ENCODE measurements around the gene ACTN4. TPM values are rescaled to one million over a fixed set of nuclear protein-coding genes. Genes with fewer than 3 reads are reported as not detected.

The ACTN4 gene
- total and polyA plus RNA-seq, 2 experiments from 2014 or later = 68.9 to 427 TPM

DNA sequence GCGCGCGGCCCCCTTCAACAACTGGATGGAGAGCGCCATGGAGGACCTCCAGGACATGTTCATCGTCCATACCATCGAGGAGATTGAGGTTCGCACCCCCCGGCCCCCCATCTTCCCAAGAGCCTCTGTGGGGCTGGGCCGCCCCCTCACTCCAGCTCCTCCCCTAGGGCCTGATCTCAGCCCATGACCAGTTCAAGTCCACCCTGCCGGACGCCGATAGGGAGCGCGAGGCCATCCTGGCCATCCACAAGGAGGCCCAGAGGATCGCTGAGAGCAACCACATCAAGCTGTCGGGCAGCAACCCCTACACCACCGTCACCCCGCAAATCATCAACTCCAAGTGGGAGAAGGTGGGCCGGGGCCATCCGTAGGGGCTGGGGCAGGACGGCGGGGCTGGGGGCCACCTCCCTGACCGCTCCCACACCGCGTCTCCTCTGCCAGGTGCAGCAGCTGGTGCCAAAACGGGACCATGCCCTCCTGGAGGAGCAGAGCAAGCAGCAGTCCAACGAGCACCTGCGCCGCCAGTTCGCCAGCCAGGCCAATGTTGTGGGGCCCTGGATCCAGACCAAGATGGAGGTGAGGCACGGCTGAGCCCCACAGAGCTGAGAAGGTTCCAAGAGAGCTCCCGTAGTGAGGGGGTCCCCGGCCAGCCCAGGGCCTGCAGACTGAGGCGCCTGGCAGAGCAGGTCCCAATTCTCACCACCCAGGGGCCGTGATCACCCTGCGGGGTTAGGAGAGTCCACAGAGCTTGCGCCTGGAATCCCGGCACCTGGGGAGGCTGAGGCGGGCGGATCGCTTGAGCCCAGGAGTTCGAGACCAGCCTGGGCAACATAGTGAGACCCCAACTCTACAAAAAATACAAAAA is 76.8 kb downstream of the ACTN4 start:
- Mint-ChIP-seq H3K27me3 (ENCODE audit: insufficient read depth, low read depth, poor library complexity) (peaks cover 17% of the 10 kb centered on the region), H3K36me3 (ENCODE audit: low read depth) (peaks cover 67% of the 10 kb centered on the region), H3K9me3 (no peaks in the 10 kb centered on the region), H3K27ac (no peak overlapping the region), H3K4me1 (no peaks in the 10 kb centered on the region), H3K4me3 (no peak overlapping the region)
- Histone ChIP-seq H3F3A (replicated peaks; ENCODE audit: low read depth) (peaks cover 18% of the 10 kb centered on the region; the same call in 1 of the 2 replicates), H3K36me3 (ENCODE audit: insufficient read depth) (peaks cover 31% of the 10 kb centered on the region), H3K9me2 (ENCODE audit: insufficient read depth) (no peaks in the 10 kb centered on the region), H4K20me1 (replicated peaks; ENCODE audit: insufficient read depth) (peaks cover 2% of the 10 kb centered on the region; the same call in 1 of the 2 replicates), H3K4me3 (no peak overlapping the region), H3K79me2 (replicated peaks; ENCODE audit: insufficient read depth) (no peaks in the 10 kb centered on the region), H3K27ac (ENCODE audit: low read depth) (no peak overlapping the region), H3K27me3 (ENCODE audit: insufficient read depth) (no peaks in the 10 kb centered on the region), H3K4me1 (ENCODE audit: insufficient read depth) (no peaks in the 10 kb centered on the region), H3K4me2 (no peak overlapping the region), H2AFZ (no peak overlapping the region)
- DNase-seq (ENCODE audit: low spot score) = no peak
- TF ChIP-seq, protein P1, sequence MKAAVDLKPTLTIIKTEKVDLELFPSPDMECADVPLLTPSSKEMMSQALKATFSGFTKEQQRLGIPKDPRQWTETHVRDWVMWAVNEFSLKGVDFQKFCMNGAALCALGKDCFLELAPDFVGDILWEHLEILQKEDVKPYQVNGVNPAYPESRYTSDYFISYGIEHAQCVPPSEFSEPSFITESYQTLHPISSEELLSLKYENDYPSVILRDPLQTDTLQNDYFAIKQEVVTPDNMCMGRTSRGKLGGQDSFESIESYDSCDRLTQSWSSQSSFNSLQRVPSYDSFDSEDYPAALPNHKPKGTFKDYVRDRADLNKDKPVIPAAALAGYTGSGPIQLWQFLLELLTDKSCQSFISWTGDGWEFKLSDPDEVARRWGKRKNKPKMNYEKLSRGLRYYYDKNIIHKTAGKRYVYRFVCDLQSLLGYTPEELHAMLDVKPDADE (IDR thresholded peaks at IDR 0.05) = no peak
- TF ChIP-seq EZH2phosphoT487 (IDR thresholded peaks at IDR 0.05; ENCODE audit: unreplicated experiment) (no peak), ZNF114 (CRISPR knock-in tag; IDR thresholded peaks at IDR 0.05) (no peak), JUNB (IDR thresholded peaks at IDR 0.05; ENCODE audit: unreplicated experiment) (no peak), POLR2AphosphoS5 (IDR thresholded peaks at IDR 0.05; ENCODE audit: low read depth) (no peak), NANOG (IDR thresholded peaks at IDR 0.05; ENCODE audit: borderline replicate concordance) (no peak), STAT1 (IDR thresholded peaks at IDR 0.05; ENCODE audit: unreplicated experiment) (no peak), CREB1 (CRISPR knock-in tag; IDR thresholded peaks at IDR 0.05; ENCODE audit: low read depth) (no peak), ZNF331 (CRISPR knock-in tag; IDR thresholded peaks at IDR 0.05; ENCODE audit: low read depth) (no peak), EZH2 (IDR thresholded peaks at IDR 0.05; ENCODE audit: low read depth, unreplicated experiment) (no peak)
- TF ChIP-seq, protein P2, sequence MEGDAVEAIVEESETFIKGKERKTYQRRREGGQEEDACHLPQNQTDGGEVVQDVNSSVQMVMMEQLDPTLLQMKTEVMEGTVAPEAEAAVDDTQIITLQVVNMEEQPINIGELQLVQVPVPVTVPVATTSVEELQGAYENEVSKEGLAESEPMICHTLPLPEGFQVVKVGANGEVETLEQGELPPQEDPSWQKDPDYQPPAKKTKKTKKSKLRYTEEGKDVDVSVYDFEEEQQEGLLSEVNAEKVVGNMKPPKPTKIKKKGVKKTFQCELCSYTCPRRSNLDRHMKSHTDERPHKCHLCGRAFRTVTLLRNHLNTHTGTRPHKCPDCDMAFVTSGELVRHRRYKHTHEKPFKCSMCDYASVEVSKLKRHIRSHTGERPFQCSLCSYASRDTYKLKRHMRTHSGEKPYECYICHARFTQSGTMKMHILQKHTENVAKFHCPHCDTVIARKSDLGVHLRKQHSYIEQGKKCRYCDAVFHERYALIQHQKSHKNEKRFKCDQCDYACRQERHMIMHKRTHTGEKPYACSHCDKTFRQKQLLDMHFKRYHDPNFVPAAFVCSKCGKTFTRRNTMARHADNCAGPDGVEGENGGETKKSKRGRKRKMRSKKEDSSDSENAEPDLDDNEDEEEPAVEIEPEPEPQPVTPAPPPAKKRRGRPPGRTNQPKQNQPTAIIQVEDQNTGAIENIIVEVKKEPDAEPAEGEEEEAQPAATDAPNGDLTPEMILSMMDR (conservative IDR thresholded peaks at IDR 0.05; ENCODE audit: low read depth in 2 of 2) = no peak
- TF ChIP-seq, protein P3, sequence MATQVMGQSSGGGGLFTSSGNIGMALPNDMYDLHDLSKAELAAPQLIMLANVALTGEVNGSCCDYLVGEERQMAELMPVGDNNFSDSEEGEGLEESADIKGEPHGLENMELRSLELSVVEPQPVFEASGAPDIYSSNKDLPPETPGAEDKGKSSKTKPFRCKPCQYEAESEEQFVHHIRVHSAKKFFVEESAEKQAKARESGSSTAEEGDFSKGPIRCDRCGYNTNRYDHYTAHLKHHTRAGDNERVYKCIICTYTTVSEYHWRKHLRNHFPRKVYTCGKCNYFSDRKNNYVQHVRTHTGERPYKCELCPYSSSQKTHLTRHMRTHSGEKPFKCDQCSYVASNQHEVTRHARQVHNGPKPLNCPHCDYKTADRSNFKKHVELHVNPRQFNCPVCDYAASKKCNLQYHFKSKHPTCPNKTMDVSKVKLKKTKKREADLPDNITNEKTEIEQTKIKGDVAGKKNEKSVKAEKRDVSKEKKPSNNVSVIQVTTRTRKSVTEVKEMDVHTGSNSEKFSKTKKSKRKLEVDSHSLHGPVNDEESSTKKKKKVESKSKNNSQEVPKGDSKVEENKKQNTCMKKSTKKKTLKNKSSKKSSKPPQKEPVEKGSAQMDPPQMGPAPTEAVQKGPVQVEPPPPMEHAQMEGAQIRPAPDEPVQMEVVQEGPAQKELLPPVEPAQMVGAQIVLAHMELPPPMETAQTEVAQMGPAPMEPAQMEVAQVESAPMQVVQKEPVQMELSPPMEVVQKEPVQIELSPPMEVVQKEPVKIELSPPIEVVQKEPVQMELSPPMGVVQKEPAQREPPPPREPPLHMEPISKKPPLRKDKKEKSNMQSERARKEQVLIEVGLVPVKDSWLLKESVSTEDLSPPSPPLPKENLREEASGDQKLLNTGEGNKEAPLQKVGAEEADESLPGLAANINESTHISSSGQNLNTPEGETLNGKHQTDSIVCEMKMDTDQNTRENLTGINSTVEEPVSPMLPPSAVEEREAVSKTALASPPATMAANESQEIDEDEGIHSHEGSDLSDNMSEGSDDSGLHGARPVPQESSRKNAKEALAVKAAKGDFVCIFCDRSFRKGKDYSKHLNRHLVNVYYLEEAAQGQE (IDR thresholded peaks at IDR 0.05; ENCODE audit: unreplicated experiment) = no peak
- TF ChIP-seq, protein P4, sequence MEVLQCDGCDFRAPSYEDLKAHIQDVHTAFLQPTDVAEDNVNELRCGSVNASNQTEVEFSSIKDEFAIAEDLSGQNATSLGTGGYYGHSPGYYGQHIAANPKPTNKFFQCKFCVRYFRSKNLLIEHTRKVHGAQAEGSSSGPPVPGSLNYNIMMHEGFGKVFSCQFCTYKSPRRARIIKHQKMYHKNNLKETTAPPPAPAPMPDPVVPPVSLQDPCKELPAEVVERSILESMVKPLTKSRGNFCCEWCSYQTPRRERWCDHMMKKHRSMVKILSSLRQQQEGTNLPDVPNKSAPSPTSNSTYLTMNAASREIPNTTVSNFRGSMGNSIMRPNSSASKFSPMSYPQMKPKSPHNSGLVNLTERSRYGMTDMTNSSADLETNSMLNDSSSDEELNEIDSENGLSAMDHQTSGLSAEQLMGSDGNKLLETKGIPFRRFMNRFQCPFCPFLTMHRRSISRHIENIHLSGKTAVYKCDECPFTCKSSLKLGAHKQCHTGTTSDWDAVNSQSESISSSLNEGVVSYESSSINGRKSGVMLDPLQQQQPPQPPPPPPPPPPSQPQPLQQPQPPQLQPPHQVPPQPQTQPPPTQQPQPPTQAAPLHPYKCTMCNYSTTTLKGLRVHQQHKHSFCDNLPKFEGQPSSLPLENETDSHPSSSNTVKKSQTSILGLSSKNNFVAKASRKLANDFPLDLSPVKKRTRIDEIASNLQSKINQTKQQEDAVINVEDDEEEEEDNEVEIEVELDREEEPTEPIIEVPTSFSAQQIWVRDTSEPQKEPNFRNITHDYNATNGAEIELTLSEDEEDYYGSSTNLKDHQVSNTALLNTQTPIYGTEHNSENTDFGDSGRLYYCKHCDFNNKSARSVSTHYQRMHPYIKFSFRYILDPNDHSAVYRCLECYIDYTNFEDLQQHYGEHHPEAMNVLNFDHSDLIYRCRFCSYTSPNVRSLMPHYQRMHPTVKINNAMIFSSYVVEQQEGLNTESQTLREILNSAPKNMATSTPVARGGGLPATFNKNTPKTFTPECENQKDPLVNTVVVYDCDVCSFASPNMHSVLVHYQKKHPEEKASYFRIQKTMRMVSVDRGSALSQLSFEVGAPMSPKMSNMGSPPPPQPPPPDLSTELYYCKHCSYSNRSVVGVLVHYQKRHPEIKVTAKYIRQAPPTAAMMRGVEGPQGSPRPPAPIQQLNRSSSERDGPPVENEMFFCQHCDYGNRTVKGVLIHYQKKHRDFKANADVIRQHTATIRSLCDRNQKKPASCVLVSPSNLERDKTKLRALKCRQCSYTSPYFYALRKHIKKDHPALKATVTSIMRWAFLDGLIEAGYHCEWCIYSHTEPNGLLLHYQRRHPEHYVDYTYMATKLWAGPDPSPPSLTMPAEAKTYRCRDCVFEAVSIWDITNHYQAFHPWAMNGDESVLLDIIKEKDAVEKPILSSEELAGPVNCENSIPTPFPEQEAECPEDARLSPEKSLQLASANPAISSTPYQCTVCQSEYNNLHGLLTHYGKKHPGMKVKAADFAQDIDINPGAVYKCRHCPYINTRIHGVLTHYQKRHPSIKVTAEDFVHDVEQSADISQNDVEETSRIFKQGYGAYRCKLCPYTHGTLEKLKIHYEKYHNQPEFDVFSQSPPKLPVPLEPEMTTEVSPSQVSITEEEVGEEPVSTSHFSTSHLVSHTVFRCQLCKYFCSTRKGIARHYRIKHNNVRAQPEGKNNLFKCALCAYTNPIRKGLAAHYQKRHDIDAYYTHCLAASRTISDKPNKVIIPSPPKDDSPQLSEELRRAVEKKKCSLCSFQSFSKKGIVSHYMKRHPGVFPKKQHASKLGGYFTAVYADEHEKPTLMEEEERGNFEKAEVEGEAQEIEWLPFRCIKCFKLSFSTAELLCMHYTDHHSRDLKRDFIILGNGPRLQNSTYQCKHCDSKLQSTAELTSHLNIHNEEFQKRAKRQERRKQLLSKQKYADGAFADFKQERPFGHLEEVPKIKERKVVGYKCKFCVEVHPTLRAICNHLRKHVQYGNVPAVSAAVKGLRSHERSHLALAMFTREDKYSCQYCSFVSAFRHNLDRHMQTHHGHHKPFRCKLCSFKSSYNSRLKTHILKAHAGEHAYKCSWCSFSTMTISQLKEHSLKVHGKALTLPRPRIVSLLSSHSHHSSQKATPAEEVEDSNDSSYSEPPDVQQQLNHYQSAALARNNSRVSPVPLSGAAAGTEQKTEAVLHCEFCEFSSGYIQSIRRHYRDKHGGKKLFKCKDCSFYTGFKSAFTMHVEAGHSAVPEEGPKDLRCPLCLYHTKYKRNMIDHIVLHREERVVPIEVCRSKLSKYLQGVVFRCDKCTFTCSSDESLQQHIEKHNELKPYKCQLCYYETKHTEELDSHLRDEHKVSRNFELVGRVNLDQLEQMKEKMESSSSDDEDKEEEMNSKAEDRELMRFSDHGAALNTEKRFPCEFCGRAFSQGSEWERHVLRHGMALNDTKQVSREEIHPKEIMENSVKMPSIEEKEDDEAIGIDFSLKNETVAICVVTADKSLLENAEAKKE (CRISPR knock-in tag; IDR thresholded peaks at IDR 0.05) = no peak
- ATAC-seq = no peak

Data from GM23338 (cell line).